Caco-2 (cell line): Measurements from ENCODE around the gene TOMM40. TPM values are rescaled to one million over a fixed set of nuclear protein-coding genes. Genes with fewer than 3 reads are reported as not detected.
"Not testable (repeated sequence)": the region's sequence is repeated elsewhere in the genome, so short reads cannot be mapped to it uniquely, and the experiment has no call there.

Experiments used
- BruUV-seq: library from RNA; stranded (reverse); fragments of 400-500 nt; replicated peaks from 2 replicates; lab custom pipeline; 2021; lab: Mats Ljungman, UMichigan
- CTCF ChIA-PET: fragments of 300-600 bp; sonication (Branson Sonifier 250); formaldehyde crosslinking; loops from one replicate; lab custom pipeline; 2022; ENCODE audit warnings: antibody characterized with exemption; lab: Charles Lee
- POLR2A ChIA-PET: fragments of 300-600 bp; sonication (Branson Sonifier 250); formaldehyde crosslinking; loops from one replicate; lab custom pipeline; 2022; ENCODE audit warnings: antibody characterized with exemption; lab: Charles Lee
- DNase-seq, 2 experiments: peaks; one replicate each; pipeline versions ENCODE4 v3.0.0 to v3.0.0-alpha.2; 2020 to 2022
- H3K27me3 ChIP-seq: replicated peaks from 2 replicates; pipeline ENCODE4 v1.6.0; 2011; ENCODE audit warnings: low read length; ENCODE audit not compliant: control insufficient read depth, insufficient read depth
- H3K36me3 ChIP-seq: 2 replicates; pipeline ENCODE4 v1.5.1; 2011; ENCODE audit warnings: low read length; ENCODE audit not compliant: control insufficient read depth, insufficient read depth
- H3K4me1 ChIP-seq: fragments of 250-450 bp; sonication (Bioruptor Pico); 2 replicates; pipeline ENCODE4 v1.5.1; 2020; ENCODE audit warnings: mild to moderate bottlenecking
- H3K4me3 ChIP-seq: 2 replicates; pipeline ENCODE4 v1.5.1; 2011; ENCODE audit warnings: low read depth, mild to moderate bottlenecking, control low read depth, low read length
- H3K9me3 ChIP-seq: fragments of 250-450 bp; sonication (Bioruptor Pico); 2 replicates; pipeline ENCODE4 v1.5.1; 2020; ENCODE audit warnings: mild to moderate bottlenecking, moderate library complexity
- H3K27ac Mint-ChIP-seq: one replicate; pipeline ENCODE4 v1.8.0; 2022; ENCODE audit warnings: mixed read lengths; ENCODE audit not compliant: unreplicated experiment
- H3K27me3 Mint-ChIP-seq: one replicate; pipeline ENCODE4 v1.8.0; 2022; ENCODE audit warnings: mixed read lengths; ENCODE audit not compliant: insufficient read depth, unreplicated experiment
- H3K36me3 Mint-ChIP-seq: one replicate; pipeline ENCODE4 v1.8.0; 2022; ENCODE audit warnings: mild to moderate bottlenecking, mixed read lengths; ENCODE audit not compliant: insufficient read depth, unreplicated experiment
- H3K4me1 Mint-ChIP-seq: one replicate; pipeline ENCODE4 v1.8.0; 2022; ENCODE audit warnings: low read depth, mixed read lengths; ENCODE audit not compliant: unreplicated experiment
- H3K4me3 Mint-ChIP-seq: one replicate; pipeline ENCODE4 v1.8.0; 2022; ENCODE audit warnings: mild to moderate bottlenecking, moderate library complexity, mixed read lengths; ENCODE audit not compliant: unreplicated experiment
- H3K9me3 Mint-ChIP-seq: one replicate; pipeline ENCODE4 v1.8.0; 2022; ENCODE audit warnings: mixed read lengths; ENCODE audit not compliant: unreplicated experiment
- intact Hi-C: fragments of 100-400 bp; cut with micrococcal nuclease; formaldehyde crosslinking; loops from one replicate; pipeline ENCODE4 v1.10.0; 2022; ENCODE audit not compliant: unreplicated experiment
- total RNA-seq: library from RNA; stranded (reverse); gene quantifications from 2 replicates; pipeline ENCODE4 v1.2.3, GENCODE V29; 2022
- TF ChIP-seq, protein P1 (sequence below), 2 experiments: fragments of 200-600 bp in 1 of 2; IDR thresholded peaks; 1 replicate in 1 of 2; 2 replicates in 1 of 2; pipeline versions ENCODE4 v1.5.1 to v1.8.0; 2011 to 2022; ENCODE audit warnings: antibody characterized with exemption in 1 of 2, control low read depth in 1 of 2, inconsistent platforms in 1 of 2, low read depth in 1 of 2, low read length in 1 of 2, mild to moderate bottlenecking in 1 of 2, moderate library complexity in 1 of 2; ENCODE audit not compliant: insufficient read depth in 1 of 2, severe bottlenecking in 1 of 2, unreplicated experiment in 1 of 2

Gene TOMM40
- total RNA-seq, 1 experiment from 2014 or later = 205 TPM

DNA sequence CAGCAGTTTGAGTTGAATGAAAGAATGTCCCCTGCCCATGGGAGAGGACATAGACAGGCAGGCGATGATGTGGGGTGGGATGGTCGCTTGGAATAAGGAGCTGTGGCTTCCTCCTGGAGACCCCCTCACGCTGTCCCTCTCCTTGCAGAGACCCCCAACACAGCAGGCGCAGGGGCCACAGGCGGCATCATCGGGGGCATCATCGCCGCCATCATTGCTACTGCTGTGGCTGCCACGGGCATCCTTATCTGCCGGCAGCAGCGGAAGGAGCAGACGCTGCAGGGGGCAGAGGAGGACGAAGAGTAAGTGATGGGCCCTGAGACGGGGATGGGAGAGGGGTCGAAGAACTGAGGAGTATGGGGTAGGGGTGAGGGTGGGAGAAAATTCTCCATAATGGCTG, 9.0 kb upstream of the TOMM40 start:
- Mint-ChIP-seq H3K9me3 (no peaks in the 10 kb centered on the region), H3K27ac (peak overlapping the region; percentile 6), H3K4me3 (no peak overlapping the region), H3K4me1 (peaks cover 19% of the 10 kb centered on the region), H3K27me3 (no peaks in the 10 kb centered on the region), H3K36me3 (peaks cover 77% of the 10 kb centered on the region)
- Histone ChIP-seq H3K27me3 (no peaks in the 10 kb centered on the region), H3K4me1 (peaks cover 35% of the 10 kb centered on the region), H3K9me3 (no peaks in the 10 kb centered on the region), H3K4me3 (no peak overlapping the region), H3K36me3 (peaks cover 6% of the 10 kb centered on the region; the same call in 1 of the 2 replicates)
- TF ChIP-seq, protein P1, sequence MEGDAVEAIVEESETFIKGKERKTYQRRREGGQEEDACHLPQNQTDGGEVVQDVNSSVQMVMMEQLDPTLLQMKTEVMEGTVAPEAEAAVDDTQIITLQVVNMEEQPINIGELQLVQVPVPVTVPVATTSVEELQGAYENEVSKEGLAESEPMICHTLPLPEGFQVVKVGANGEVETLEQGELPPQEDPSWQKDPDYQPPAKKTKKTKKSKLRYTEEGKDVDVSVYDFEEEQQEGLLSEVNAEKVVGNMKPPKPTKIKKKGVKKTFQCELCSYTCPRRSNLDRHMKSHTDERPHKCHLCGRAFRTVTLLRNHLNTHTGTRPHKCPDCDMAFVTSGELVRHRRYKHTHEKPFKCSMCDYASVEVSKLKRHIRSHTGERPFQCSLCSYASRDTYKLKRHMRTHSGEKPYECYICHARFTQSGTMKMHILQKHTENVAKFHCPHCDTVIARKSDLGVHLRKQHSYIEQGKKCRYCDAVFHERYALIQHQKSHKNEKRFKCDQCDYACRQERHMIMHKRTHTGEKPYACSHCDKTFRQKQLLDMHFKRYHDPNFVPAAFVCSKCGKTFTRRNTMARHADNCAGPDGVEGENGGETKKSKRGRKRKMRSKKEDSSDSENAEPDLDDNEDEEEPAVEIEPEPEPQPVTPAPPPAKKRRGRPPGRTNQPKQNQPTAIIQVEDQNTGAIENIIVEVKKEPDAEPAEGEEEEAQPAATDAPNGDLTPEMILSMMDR (IDR thresholded peaks at IDR 0.05; ENCODE audit: insufficient read depth in 1 of 2, low read depth in 1 of 2, low read length in 1 of 2, severe bottlenecking in 1 of 2, unreplicated experiment in 1 of 2) = no peak
- no peak for DNase-seq
- POLR2A ChIA-PET = no interaction called here
- CTCF ChIA-PET = no interaction called here
- intact Hi-C loops = no loop called here
- no TSS peak for BruUV-seq

DNA sequence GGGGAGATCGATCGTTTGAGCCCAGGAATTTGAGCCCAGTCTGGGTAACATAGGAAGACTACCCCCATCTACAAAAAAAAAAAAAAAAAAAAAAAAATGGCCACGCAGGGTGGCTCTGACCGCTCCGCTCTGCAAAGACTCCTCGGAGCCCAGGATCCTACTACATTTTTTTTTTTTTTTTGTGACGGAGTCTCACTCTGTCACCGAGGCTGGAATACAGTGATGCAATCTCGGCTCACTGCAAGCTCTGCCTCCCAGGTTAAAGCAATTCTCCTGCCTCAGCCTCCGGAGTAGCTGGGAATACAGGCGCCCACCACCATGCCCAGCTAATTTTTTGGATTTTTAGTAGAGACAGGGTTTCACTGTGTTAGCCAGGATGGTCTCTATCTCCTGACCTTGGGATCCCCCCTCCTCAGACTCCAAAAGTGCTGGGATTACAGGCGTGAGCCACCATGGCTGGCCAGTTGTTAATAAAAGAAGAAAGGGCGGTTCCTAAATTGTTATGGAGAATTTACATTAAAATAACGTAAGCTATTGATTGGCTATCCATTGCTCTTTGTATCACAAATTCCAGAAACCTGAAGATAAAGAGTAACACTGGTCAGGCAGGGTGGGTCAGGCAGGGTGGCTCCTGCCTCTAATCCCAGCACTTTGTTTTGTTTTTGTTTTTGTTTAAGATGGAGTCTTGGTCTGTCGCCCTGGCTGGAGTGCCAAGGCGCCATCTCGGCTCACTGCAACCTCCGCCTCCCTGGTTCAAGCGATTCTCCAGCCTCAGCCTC, 8.2 kb upstream of the TOMM40 start:
- H3K4me3 Mint-ChIP-seq, H3K9me3 ChIP-seq, DNase-seq, BruUV-seq, intact Hi-C loops, H3K27me3 ChIP-seq, H3K9me3 Mint-ChIP-seq, H3K27me3 Mint-ChIP-seq, H3K36me3 ChIP-seq, H3K4me3 ChIP-seq: not testable (repeated sequence)
- H3K4me1 Mint-ChIP-seq = peaks cover 19% of the 10 kb centered on the region
- POLR2A ChIA-PET = interaction anchor here (0.6 kb wide), 1 partner anchor 36 kb away, joined by 3 read pairs; no protein-coding TSS in a partner anchor
- H3K4me1 ChIP-seq = peaks cover 35% of the 10 kb centered on the region
- H3K27ac Mint-ChIP-seq = peak overlapping the region; percentile 6
- CTCF ChIA-PET = interaction anchor here (0.6 to 1.3 kb wide), 2 partner anchors 34 to 98 kb away, joined by 3 to 6 read pairs; no protein-coding TSS in a partner anchor
- peaks cover 78% of the 10 kb centered on the region for H3K36me3 Mint-ChIP-seq

DNA sequence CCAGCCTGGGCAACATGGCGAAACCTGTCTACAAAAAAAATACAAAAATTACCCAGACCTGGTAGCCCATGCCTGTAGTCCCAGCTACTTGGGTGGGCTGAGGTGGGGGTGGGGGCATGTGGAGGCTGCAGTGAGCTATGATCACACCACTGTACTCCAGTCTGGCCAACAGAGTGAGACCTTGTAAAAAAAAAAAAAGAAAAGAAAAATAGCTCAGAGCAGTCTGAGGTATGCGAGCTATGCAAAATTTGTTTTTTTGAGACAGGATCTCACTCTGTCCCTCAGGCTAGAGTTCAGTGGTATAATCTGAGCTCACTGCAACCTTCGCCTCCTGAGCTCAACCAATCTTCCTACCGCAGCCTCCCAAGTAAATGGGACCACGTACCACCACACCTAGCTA, 7.1 kb upstream of the TOMM40 start:
- H3K36me3 ChIP-seq = 0 out of 2 replicates have a peak, but pooled peaks cover 1% of the 10 kb centered on the region
- Mint-ChIP-seq H3K36me3 (peaks cover 78% of the 10 kb centered on the region), H3K27ac (peak overlapping the region; percentile 68), H3K4me1 (peaks cover 9% of the 10 kb centered on the region), H3K9me3 (no peaks in the 10 kb centered on the region), H3K4me3 (peak overlapping the region; percentile 24), H3K27me3 (no peaks in the 10 kb centered on the region)
- H3K4me1 ChIP-seq = peaks cover 25% of the 10 kb centered on the region
- H3K4me3 ChIP-seq = no peak overlapping the region
- BruUV-seq = no TSS peak
- no peaks in the 10 kb centered on the region for H3K27me3 ChIP-seq
- TF ChIP-seq, protein P1 (IDR thresholded peaks at IDR 0.05; ENCODE audit: insufficient read depth in 1 of 2, low read depth in 1 of 2, low read length in 1 of 2, severe bottlenecking in 1 of 2, unreplicated experiment in 1 of 2) = no peak
- no peaks in the 10 kb centered on the region for H3K9me3 ChIP-seq
- intact Hi-C loops = no loop called here
- no peak for DNase-seq
- ChIA-PET POLR2A (interaction anchor here (0.6 to 0.9 kb wide), 6 partner anchors 11 to 486 kb away, joined by 3 to 6 read pairs (median 3); no protein-coding TSS in a partner anchor), CTCF (interaction anchor here (0.9 to 1.3 kb wide), 3 partner anchors 10 to 38 kb away, joined by 3 to 5 read pairs (median 3); partner anchors contain the start of gene NECTIN2)
